Activated CD4-positive, alpha-beta memory T cell treated with anti-CD3 and anti-CD28 coated beads for 36 hours (primary cell): Measurements from ENCODE around the gene RERE. TPM values are rescaled to one million over a fixed set of nuclear protein-coding genes. Genes with fewer than 3 reads are reported as not detected.

ENCODE experiments used
- CTCF ChIA-PET: fragments of 350-600 bp; sonication (Branson Sonifier 250); formaldehyde crosslinking; loops from one replicate; lab custom pipeline; 2021; ENCODE audit warnings: antibody characterized with exemption, inconsistent platforms; lab: Charles Lee
- POLR2A ChIA-PET: fragments of 350-600 bp; sonication (Branson Sonifier 250); formaldehyde crosslinking; loops from one replicate; lab custom pipeline; 2021; ENCODE audit warnings: antibody characterized with exemption; lab: Charles Lee
- DNase-seq: peaks from one replicate; pipeline ENCODE4 v3.0.0-alpha.2; 2020
- H3K27ac Mint-ChIP-seq: one replicate; pipeline ENCODE4 v1.8.0; 2021; ENCODE audit warnings: mixed read lengths
- H3K27me3 Mint-ChIP-seq: one replicate; pipeline ENCODE4 v1.8.0; 2021; ENCODE audit warnings: mixed read lengths
- H3K36me3 Mint-ChIP-seq: one replicate; pipeline ENCODE4 v1.8.0; 2021; ENCODE audit warnings: mixed read lengths
- H3K4me1 Mint-ChIP-seq: one replicate; pipeline ENCODE4 v1.8.0; 2021; ENCODE audit warnings: low read depth, mixed read lengths
- H3K4me3 Mint-ChIP-seq: one replicate; pipeline ENCODE4 v1.8.0; 2021; ENCODE audit warnings: mild to moderate bottlenecking, mixed read lengths
- H3K9me3 Mint-ChIP-seq: one replicate; pipeline ENCODE4 v1.8.0; 2021; ENCODE audit warnings: mixed read lengths
- intact Hi-C: fragments of 100-400 bp; cut with micrococcal nuclease; formaldehyde crosslinking; loops from one replicate; pipeline ENCODE4 v1.15.1; 2023
- total RNA-seq, 2 experiments: library from RNA; stranded (reverse); gene quantifications; one replicate each; pipeline ENCODE4 v1.2.3, GENCODE V29; 2021

Gene RERE
- total RNA-seq, 2 experiments from 2014 or later = 45.0 to 50.5 TPM

DNA sequence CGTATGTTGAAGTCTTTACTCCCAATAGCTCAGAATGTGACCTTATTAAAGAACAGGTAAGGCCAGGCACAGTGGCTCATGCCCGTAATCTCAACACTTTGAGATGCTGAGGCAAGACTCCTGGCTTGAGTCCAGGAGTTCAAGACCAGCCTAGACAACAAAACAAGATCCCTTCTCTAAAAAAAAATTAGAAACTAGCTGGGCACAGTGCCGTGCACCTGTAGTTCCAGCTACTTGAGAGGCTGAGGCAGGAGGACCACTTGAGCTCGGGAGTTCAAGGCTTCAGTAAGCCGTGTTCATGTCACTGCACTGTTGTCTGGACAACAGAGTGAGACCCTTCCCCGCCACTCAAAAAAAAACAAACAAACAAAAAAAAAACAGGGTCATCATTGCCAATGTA, 171.3 kb downstream of the RERE start:
- CTCF ChIA-PET = interaction anchor here (0.6 to 0.7 kb wide), 2 partner anchors 71 to 121 kb away, joined by 3 read pairs; no protein-coding TSS in a partner anchor
- no peak for DNase-seq
- H3K36me3 Mint-ChIP-seq = peaks cover 6% of the 10 kb centered on the region
- POLR2A ChIA-PET = no interaction called here
- no peak overlapping the region for H3K4me3 Mint-ChIP-seq
- H3K27me3 Mint-ChIP-seq = no peaks in the 10 kb centered on the region
- H3K4me1 Mint-ChIP-seq = peaks cover 42% of the 10 kb centered on the region
- no peak overlapping the region for H3K27ac Mint-ChIP-seq
- no peaks in the 10 kb centered on the region for H3K9me3 Mint-ChIP-seq
- intact Hi-C loops = loop anchor here (5.0 kb wide), 1 partner anchor 36 kb away; no protein-coding TSS in a partner anchor

DNA sequence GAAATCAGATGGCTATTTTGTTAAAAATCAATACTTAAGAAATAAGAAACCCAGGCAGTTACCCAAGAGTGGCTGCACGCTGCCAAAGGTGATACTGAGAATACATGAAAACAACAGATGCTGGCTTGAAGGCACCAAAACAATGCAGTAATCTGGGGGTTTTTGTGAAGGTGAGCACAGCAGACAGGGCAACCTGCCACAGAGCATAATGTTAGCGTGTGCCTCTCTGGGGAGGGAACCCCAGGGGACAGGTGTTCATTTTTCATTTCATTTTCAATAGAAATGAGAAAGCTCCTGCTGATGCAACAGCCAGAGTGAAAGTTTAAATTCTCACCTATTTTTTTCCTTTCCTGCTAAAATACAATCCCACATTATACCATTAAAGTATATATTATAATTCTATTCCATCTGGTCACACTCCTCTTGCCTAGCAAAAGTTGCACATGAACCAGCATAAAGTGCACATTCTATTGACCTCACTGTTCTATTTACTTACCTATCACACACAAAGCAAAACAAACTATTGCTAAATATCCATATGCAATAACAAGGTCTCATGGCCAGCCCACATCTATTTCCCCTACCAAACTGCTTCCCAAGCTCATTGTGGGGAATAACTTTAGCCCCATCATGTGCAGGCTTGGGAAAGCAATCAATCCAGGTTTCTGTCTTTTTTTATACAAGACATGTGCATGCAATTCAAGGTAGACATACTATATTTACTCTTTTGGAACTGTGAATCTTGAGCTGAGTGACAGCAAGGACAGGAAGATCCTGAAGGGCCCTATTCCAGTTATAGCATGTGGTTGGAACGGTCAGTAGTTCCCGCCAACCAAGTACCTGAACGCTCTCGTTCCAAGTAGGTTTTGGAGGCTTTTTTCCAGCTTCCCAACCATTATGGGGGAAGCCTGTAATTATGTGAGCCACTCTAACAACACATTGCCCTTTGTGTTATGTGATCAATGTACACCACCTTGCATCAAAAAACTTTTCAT, 173.6 kb downstream of the RERE start:
- Mint-ChIP-seq H3K4me1 (peaks cover 32% of the 10 kb centered on the region), H3K36me3 (peaks cover 4% of the 10 kb centered on the region), H3K27me3 (no peaks in the 10 kb centered on the region), H3K27ac (no peak overlapping the region), H3K9me3 (no peaks in the 10 kb centered on the region), H3K4me3 (no peak overlapping the region)
- ChIA-PET POLR2A (no interaction called here), CTCF (interaction anchor here (1.1 to 1.8 kb wide), 3 partner anchors 60 to 83 kb away, joined by 3 to 4 read pairs (median 3); no protein-coding TSS in a partner anchor)
- intact Hi-C loops = no loop called here
- no peak for DNase-seq

DNA sequence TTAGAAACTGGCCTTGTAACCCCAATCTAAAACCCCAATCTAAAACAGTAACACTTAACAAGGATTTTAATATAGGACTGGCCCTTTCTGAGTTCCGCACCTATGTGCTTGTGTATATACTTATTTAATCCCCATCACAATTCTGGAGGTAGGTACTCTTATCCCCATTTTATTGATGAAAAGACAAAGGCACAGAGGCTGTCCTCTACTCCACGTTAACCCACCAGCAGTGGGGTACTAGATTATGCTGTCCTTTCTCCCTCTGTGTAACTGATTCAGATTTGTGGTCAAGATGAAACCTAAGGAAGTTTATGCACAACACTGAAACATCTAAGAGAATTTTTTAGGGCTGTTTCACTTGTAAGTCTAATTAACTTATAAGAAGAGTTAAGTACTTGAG, 175.3 kb downstream of the RERE start:
- Mint-ChIP-seq H3K9me3 (no peaks in the 10 kb centered on the region), H3K4me1 (peaks cover 16% of the 10 kb centered on the region), H3K36me3 (peaks cover 4% of the 10 kb centered on the region), H3K4me3 (no peak overlapping the region), H3K27ac (no peak overlapping the region), H3K27me3 (no peaks in the 10 kb centered on the region)
- intact Hi-C loops = no loop called here
- ChIA-PET POLR2A (no interaction called here), CTCF (no interaction called here)
- no peak for DNase-seq

DNA sequence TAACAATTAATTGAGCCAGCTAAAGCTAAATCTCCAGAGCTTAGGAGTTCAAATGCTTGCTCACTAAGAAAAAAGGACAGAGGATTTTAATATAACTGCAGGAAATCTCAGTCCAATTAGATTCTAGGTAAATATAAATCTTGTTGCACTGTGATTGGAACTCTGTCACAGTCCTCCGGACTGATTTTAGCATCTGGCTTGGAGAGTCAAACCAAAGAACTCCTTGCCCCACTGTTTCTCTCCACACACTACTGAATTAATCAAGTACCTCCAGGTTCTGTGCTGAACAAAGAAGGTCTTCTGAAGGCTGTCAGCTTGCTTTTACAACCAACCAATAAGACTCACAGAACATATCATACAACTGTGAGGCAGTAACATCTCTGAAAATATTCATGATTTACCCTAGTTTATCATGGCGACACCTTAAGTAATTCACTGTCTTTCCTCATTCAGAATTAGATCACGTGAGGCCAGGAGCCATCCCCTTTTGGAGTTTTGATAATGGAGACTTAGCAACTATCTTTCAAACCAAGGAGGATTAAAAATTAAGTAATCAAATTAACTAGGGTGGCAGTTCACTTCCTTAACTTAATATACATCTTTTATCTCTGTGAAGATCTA, 176.0 kb downstream of the RERE start:
- no peak overlapping the region for H3K27ac Mint-ChIP-seq
- ChIA-PET POLR2A (no interaction called here), CTCF (interaction anchor here (0.8 kb wide), 1 partner anchor 80 kb away, joined by 3 read pairs; no protein-coding TSS in a partner anchor)
- DNase-seq = no peak
- H3K4me1 Mint-ChIP-seq = peaks cover 14% of the 10 kb centered on the region
- H3K9me3 Mint-ChIP-seq = no peaks in the 10 kb centered on the region
- no peaks in the 10 kb centered on the region for H3K27me3 Mint-ChIP-seq
- no peak overlapping the region for H3K4me3 Mint-ChIP-seq
- peaks cover 4% of the 10 kb centered on the region for H3K36me3 Mint-ChIP-seq
- intact Hi-C loops = no loop called here

DNA sequence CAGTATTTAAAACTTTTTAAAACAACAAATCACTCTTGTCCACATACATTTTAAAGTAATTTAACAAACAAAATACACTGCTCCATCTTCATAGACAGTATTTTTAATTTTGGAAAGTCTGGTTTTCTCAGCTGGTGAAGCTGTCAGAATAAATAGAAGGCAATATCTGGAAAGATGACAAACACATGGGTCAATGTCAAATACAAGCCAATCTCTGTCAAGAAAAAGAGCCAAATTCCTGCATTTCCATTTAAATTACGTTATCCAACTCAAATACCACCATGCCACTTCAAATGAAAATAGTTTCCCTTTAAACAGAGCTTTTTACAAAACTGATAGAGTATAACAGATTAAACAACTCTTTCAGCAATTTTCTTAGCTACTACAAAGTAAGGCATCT, 176.5 kb downstream of the RERE start:
- no peaks in the 10 kb centered on the region for H3K9me3 Mint-ChIP-seq
- no peak for DNase-seq
- intact Hi-C loops = no loop called here
- H3K4me3 Mint-ChIP-seq = no peak overlapping the region
- peaks cover 14% of the 10 kb centered on the region for H3K4me1 Mint-ChIP-seq
- H3K27me3 Mint-ChIP-seq = no peaks in the 10 kb centered on the region
- H3K36me3 Mint-ChIP-seq = peaks cover 4% of the 10 kb centered on the region
- ChIA-PET CTCF (interaction anchor here (0.8 kb wide), 1 partner anchor 79 kb away, joined by 3 read pairs; no protein-coding TSS in a partner anchor), POLR2A (no interaction called here)
- H3K27ac Mint-ChIP-seq = no peak overlapping the region

DNA sequence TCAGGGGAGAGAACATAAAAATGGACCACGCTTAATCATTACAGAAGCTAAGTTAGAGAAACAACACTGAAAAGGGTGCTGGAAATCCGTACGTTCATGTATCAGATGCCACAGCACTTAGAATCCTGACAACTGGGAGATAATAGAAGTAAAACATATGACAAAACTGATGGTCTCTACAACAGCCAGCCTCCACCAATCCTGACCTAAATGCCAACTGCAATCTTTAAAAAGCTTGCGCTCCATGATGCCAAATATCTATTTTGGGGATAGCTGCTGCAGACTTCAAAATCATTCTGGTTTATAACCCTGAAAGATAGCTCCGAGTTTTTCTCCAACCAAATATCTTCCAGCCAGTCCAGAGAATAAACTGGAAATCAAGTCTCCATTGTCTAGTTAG, 178.3 kb downstream of the RERE start:
- DNase-seq = no peak
- ChIA-PET POLR2A (no interaction called here), CTCF (interaction anchor here (0.7 to 1.6 kb wide), 2 partner anchors 78 to 81 kb away, joined by 3 read pairs; no protein-coding TSS in a partner anchor)
- H3K27me3 Mint-ChIP-seq = no peaks in the 10 kb centered on the region
- no peak overlapping the region for H3K4me3 Mint-ChIP-seq
- intact Hi-C loops = no loop called here
- H3K9me3 Mint-ChIP-seq = no peaks in the 10 kb centered on the region
- H3K27ac Mint-ChIP-seq = no peak overlapping the region
- H3K36me3 Mint-ChIP-seq = peaks cover 5% of the 10 kb centered on the region
- H3K4me1 Mint-ChIP-seq = peaks cover 14% of the 10 kb centered on the region

DNA sequence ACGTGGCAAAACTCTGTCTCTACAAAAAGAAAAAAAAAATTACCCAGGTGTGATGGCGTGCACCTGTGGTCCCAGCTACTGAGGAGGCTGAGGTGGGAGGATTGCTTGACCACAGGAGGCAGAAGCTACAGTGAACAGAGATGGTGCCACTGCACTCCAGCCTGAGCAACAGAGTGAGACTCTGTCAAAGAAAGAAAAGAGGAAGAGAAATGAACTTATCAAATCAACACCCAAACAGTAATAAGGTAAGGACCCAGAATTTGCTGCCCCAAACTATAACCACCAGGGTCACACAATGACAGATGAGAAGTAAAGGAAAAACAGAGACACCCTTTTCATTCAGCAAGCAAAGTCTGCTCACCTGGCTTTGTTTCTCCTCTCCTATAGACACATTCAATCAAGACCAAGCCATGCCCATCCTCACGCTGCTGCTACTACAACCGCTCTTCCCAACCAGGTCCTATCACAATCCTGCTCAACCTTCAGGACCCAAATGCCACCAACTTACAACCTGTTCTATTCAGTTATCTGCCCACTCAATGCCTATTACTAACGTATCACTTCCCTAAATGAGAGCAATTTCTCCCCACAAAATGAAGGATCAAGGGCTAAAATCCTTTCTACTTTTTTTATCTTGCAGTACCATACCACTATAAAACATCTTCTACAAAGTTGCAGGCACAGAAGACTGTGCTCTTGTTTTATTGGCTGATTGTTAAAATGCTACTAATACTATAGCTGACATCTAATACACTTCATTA, 183.5 kb downstream of the RERE start:
- intact Hi-C loops = no loop called here
- ChIA-PET CTCF (no interaction called here), POLR2A (no interaction called here)
- Mint-ChIP-seq H3K27ac (no peak overlapping the region), H3K4me3 (no peak overlapping the region), H3K9me3 (no peaks in the 10 kb centered on the region), H3K36me3 (peaks cover 1% of the 10 kb centered on the region), H3K4me1 (peaks cover 25% of the 10 kb centered on the region), H3K27me3 (no peaks in the 10 kb centered on the region)
- no peak for DNase-seq

DNA sequence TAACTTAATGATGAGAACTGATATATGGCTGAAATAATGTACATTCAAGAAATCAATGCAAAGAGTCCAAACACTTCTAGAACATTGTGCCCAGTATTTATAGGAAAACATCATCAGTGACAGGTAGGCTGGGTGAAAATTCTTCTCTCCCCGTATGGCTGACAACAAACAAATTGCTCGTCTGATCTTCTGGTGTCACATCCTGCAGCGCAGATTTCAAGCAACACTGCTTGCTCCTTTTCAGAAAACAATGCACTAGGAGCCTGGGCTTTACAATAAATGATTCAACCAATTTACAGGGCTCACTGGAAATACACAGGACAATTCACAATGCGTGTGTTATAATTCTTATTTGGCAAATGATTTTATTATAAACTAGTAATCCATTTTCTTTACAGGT, 185.3 kb downstream of the RERE start:
- no peaks in the 10 kb centered on the region for H3K9me3 Mint-ChIP-seq
- ChIA-PET POLR2A (no interaction called here), CTCF (no interaction called here)
- intact Hi-C loops = no loop called here
- no peak for DNase-seq
- peaks cover 27% of the 10 kb centered on the region for H3K4me1 Mint-ChIP-seq
- H3K36me3 Mint-ChIP-seq = peaks cover 1% of the 10 kb centered on the region
- H3K27me3 Mint-ChIP-seq = no peaks in the 10 kb centered on the region
- H3K27ac Mint-ChIP-seq = no peak overlapping the region
- H3K4me3 Mint-ChIP-seq = no peak overlapping the region

DNA sequence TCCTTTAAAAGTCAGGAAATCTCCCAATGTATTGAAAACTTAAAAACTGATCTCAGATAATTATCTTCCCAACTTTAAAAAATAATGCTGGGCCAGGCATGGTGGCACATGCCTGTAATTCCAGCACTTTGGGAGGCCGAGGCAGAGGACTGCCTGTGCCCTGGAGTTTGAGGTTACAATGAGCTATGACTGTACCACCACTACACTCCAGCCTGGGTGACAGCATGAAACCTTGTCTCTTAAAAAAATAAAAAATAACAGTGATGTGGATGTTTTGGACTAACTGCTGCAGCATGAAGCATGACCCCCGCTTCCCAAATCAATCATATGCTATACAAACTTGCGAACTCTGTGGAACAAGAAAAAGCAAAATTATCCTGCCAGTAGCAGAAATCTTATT, 186.3 kb downstream of the RERE start:
- intact Hi-C loops = no loop called here
- H3K27me3 Mint-ChIP-seq = no peaks in the 10 kb centered on the region
- ChIA-PET CTCF (no interaction called here), POLR2A (no interaction called here)
- no peak overlapping the region for H3K4me3 Mint-ChIP-seq
- peaks cover 35% of the 10 kb centered on the region for H3K4me1 Mint-ChIP-seq
- no peaks in the 10 kb centered on the region for H3K9me3 Mint-ChIP-seq
- DNase-seq = no peak
- peaks cover 1% of the 10 kb centered on the region for H3K36me3 Mint-ChIP-seq
- no peak overlapping the region for H3K27ac Mint-ChIP-seq

DNA sequence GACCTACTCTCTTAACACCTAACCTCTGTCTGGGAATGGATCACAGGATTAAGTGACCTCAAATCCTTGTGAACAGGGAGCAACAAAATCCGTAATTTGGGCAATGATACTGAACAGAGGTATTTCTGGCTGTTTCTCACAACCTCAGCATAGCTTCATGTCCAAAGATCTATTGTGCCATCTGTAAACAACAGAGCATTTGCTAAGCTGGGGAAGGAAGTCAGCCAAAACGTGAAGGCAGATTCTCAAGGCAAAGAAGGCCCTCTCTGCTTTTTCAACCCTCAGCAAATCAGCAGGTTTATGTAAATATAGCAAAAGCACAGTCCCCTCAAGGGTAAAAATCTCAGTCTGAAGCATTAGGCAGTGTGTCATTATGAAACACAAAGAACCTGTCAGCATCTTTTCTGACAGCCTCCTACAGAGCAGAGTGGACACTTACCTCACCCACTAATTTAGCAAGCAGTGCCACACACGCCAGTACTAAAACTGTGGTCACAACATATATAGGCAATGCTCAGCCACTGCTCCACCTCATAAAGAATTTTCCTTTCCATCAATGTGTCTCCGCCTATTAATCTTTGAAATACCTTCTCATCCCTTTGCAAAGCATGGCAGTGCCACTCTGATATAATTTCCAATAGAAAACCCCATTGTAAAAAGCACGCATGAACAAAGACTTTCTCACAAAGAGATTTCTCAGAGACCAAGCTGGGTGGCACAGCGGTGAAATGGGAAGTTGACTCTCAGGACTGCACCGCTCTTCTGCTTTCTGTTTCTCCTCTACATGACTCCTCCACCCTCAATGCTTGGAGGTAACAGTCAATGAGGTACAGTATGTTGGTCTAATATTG, 188.0 kb downstream of the RERE start:
- Mint-ChIP-seq H3K27me3 (no peaks in the 10 kb centered on the region), H3K4me3 (no peak overlapping the region), H3K9me3 (no peaks in the 10 kb centered on the region), H3K4me1 (peaks cover 47% of the 10 kb centered on the region), H3K27ac (peak overlapping the region; percentile 10), H3K36me3 (peaks cover under 1% of the 10 kb centered on the region)
- ChIA-PET POLR2A (interaction anchor here (1.1 kb wide), 1 partner anchor 71 kb away, joined by 6 read pairs; no protein-coding TSS in a partner anchor), CTCF (interaction anchor here (0.7 to 1.1 kb wide), 2 partner anchors 42 to 68 kb away, joined by 3 to 6 read pairs; no protein-coding TSS in a partner anchor)
- intact Hi-C loops = loop anchor here (2.0 kb wide), 1 partner anchor 25 kb away; no protein-coding TSS in a partner anchor
- DNase-seq = peak; percentile 23

DNA sequence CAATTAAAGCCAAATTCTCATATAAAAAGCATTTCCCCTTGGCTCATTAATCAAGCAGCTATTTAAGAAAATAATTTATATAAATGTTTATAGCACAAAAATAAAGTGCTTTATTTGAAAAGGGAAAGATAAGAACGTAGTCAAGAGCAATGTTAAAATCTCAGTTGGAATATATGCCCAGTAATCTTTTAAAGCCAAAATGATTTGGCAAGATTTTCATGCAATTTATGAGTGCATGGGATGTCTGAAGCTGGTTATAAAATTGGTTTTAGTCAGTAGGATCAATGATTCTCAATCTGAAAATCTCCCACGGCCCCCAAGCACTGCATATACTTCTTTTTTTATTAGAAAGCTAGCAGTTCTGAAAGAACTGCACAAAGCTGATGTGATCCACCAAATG, 188.8 kb downstream of the RERE start:
- H3K4me3 Mint-ChIP-seq = no peak overlapping the region
- no peak overlapping the region for H3K27ac Mint-ChIP-seq
- CTCF ChIA-PET = interaction anchor here (1.1 kb wide), 3 partner anchors 26 to 67 kb away, joined by 3 to 6 read pairs (median 3); no protein-coding TSS in a partner anchor
- no peaks in the 10 kb centered on the region for H3K36me3 Mint-ChIP-seq
- no peak for DNase-seq
- POLR2A ChIA-PET = no interaction called here
- peaks cover 53% of the 10 kb centered on the region for H3K4me1 Mint-ChIP-seq
- H3K27me3 Mint-ChIP-seq = no peaks in the 10 kb centered on the region
- H3K9me3 Mint-ChIP-seq = no peaks in the 10 kb centered on the region
- intact Hi-C loops = loop anchor here (2.0 kb wide), 1 partner anchor 24 kb away; no protein-coding TSS in a partner anchor
